H1 (cell line): ENCODE measurements around the gene CTDSP1. TPM values are rescaled to one million over a fixed set of nuclear protein-coding genes. Genes with fewer than 3 reads are reported as not detected.

Experiments used
- CTCF ChIA-PET: fragments of 300-600 bp; sonication (Branson Sonifier 250); formaldehyde crosslinking; loops from one replicate; lab custom pipeline; 2021; ENCODE audit not compliant: partially characterized antibody; lab: Charles Lee
- POLR2A ChIA-PET: fragments of 300-600 bp; sonication (Branson Sonifier 250); formaldehyde crosslinking; loops from one replicate; lab custom pipeline; 2021; ENCODE audit warnings: inconsistent platforms; ENCODE audit not compliant: partially characterized antibody; lab: Charles Lee
- DNase-seq, 2 experiments: peaks; one replicate each; pipeline versions ENCODE4 v3.0.0 to v3.0.0-alpha.2; 2010 to 2022; ENCODE audit warnings: low spot score in 2 of 2, low read depth in 1 of 2, mixed read lengths in 1 of 2
- FAIRE-seq: peaks from 2 replicates; lab custom pipeline; 2011; peaks lifted over from hg19 to GRCh38; lab: Jason Lieb, UNC
- H2AFZ ChIP-seq: 2 replicates; pipeline ENCODE4 v1.8.1; 2012; ENCODE audit warnings: low read length, inconsistent platforms
- H2AK5ac ChIP-seq: 2 replicates; pipeline ENCODE4 v1.6.1; 2013; ENCODE audit warnings: low read depth, low read length
- H2BK120ac ChIP-seq: replicated peaks from 2 replicates; pipeline ENCODE3; 2013; ENCODE audit warnings: low read depth, low read length, inconsistent platforms
- H2BK12ac ChIP-seq: 2 replicates; pipeline ENCODE4 v1.6.1; 2013; ENCODE audit warnings: low read depth, low read length
- H2BK15ac ChIP-seq: 2 replicates; pipeline ENCODE4 v1.6.1; 2013; ENCODE audit warnings: low read length
- H2BK20ac ChIP-seq: 2 replicates; pipeline ENCODE4 v1.6.1; 2013; ENCODE audit warnings: low read length
- H2BK5ac ChIP-seq: 2 replicates; pipeline ENCODE4 v1.6.1; 2013; ENCODE audit warnings: low read depth, low read length
- H3K14ac ChIP-seq: 2 replicates; pipeline ENCODE4 v1.6.1; 2013; ENCODE audit warnings: inconsistent platforms; ENCODE audit not compliant: insufficient read length
- H3K18ac ChIP-seq: 2 replicates; pipeline ENCODE4 v1.6.1; 2013; ENCODE audit warnings: low read length; ENCODE audit errors: extremely low read depth
- H3K23ac ChIP-seq: 2 replicates; pipeline ENCODE4 v1.6.1; 2013; ENCODE audit warnings: inconsistent platforms; ENCODE audit not compliant: insufficient read length
- H3K23me2 ChIP-seq: 2 replicates; pipeline ENCODE4 v1.6.1; 2013; ENCODE audit warnings: low read depth, low read length
- H3K27ac ChIP-seq: 2 replicates; pipeline ENCODE4 v1.6.1; 2011; ENCODE audit warnings: low read depth, low read length, inconsistent platforms
- H3K27me3 ChIP-seq, 4 experiments: replicated peaks in 1 of 4; 1 replicate in 1 of 4; 2 replicates in 3 of 4; pipeline versions ENCODE4 v1.6.1 to v1.8.1; 2011 to 2013; ENCODE audit warnings: low read length in 3 of 4, mild to moderate bottlenecking in 3 of 4, inconsistent platforms in 2 of 4, mixed read lengths in 2 of 4, moderate library complexity in 1 of 4; ENCODE audit not compliant: control insufficient read depth in 3 of 4, insufficient read depth in 3 of 4; ENCODE audit errors: extremely low read depth in 1 of 4
- H3K36me3 ChIP-seq, 4 experiments: 2 replicates each; pipeline versions ENCODE4 v1.6.1 to v1.8.1; 2011 to 2013; ENCODE audit warnings: mild to moderate bottlenecking in 4 of 4, low read length in 3 of 4, moderate library complexity in 2 of 4, control low read depth in 1 of 4, inconsistent platforms in 1 of 4; ENCODE audit not compliant: insufficient read depth in 4 of 4, control insufficient read depth in 2 of 4
- H3K4ac ChIP-seq: replicated peaks from 2 replicates; pipeline ENCODE3; 2013; ENCODE audit warnings: low read length, low read depth, mixed read lengths, inconsistent platforms; ENCODE audit not compliant: insufficient read length
- H3K4me1 ChIP-seq, 4 experiments: replicated peaks in 1 of 4; 1 replicate in 1 of 4; 2 replicates in 3 of 4; pipeline versions ENCODE4 v1.6.1 to v1.8.1; 2011 to 2013; ENCODE audit warnings: low read length in 3 of 4, inconsistent platforms in 2 of 4, mixed read lengths in 1 of 4; ENCODE audit not compliant: insufficient read depth in 4 of 4, control insufficient read depth in 3 of 4
- H3K4me2 ChIP-seq, 2 experiments: 2 replicates each; pipeline versions ENCODE4 v1.6.1 to v1.8.1; 2011 to 2013; ENCODE audit warnings: low read depth in 2 of 2, low read length in 2 of 2, control low read depth in 1 of 2, inconsistent platforms in 1 of 2, mild to moderate bottlenecking in 1 of 2; ENCODE audit not compliant: insufficient read depth in 1 of 2
- H3K4me3 ChIP-seq, 4 experiments: fragments of 200-600, 300-600 bp in 1 of 4; sonication (generic), shearing (Covaris generic), sonication (Bioruptor Twin) in 1 of 4; 2 replicates each; pipeline versions ENCODE4 v1.5.1 to v1.8.1; 2011 to 2016; ENCODE audit warnings: low read length in 4 of 4, low read depth in 3 of 4, control low read depth in 2 of 4, inconsistent platforms in 2 of 4, mild to moderate bottlenecking in 2 of 4, mixed read lengths in 1 of 4, moderate library complexity in 1 of 4; ENCODE audit not compliant: insufficient read depth in 2 of 4; ENCODE audit errors: extremely low read depth in 1 of 4
- H3K56ac ChIP-seq: replicated peaks from 2 replicates; pipeline ENCODE3; 2013; ENCODE audit warnings: low read depth, mild to moderate bottlenecking, mixed read lengths, low read length, inconsistent platforms; ENCODE audit not compliant: insufficient read length
- H3K79me1 ChIP-seq: 2 replicates; pipeline ENCODE4 v1.6.1; 2013; ENCODE audit warnings: low read depth, low read length, control low read depth
- H3K79me2 ChIP-seq, 2 experiments: 2 replicates each; pipeline versions ENCODE4 v1.6.1 to v1.8.1; 2012 to 2013; ENCODE audit warnings: low read length in 2 of 2, mild to moderate bottlenecking in 2 of 2, inconsistent platforms in 1 of 2; ENCODE audit not compliant: insufficient read depth in 2 of 2, control insufficient read depth in 1 of 2
- H3K9ac ChIP-seq, 4 experiments: replicated peaks in 1 of 4; 1 replicate in 1 of 4; 2 replicates in 3 of 4; pipeline versions ENCODE4 v1.6.1 to v1.8.1; 2011 to 2013; ENCODE audit warnings: low read depth in 3 of 4, low read length in 3 of 4, control low read depth in 2 of 4, mild to moderate bottlenecking in 2 of 4, moderate library complexity in 2 of 4, inconsistent platforms in 1 of 4; ENCODE audit errors: extremely low read depth in 1 of 4
- H3K9me3 ChIP-seq, 2 experiments: 2 replicates each; pipeline versions ENCODE4 v1.6.1 to v1.8.1; 2012 to 2013; ENCODE audit warnings: mild to moderate bottlenecking in 2 of 2, moderate library complexity in 2 of 2, control low read depth in 1 of 2, inconsistent platforms in 1 of 2, low read depth in 1 of 2, low read length in 1 of 2, mixed read lengths in 1 of 2; ENCODE audit not compliant: insufficient read depth in 2 of 2
- H4K20me1 ChIP-seq, 2 experiments: replicated peaks in 1 of 2; 2 replicates each; pipeline versions ENCODE3 to v1.8.1; 2011 to 2013; ENCODE audit warnings: inconsistent platforms in 2 of 2, low read length in 2 of 2, mild to moderate bottlenecking in 1 of 2; ENCODE audit not compliant: insufficient read depth in 2 of 2, control insufficient read depth in 1 of 2
- H4K5ac ChIP-seq: 2 replicates; pipeline ENCODE4 v1.6.1; 2013; ENCODE audit warnings: low read length, low read depth, mixed read lengths, inconsistent platforms; ENCODE audit not compliant: insufficient read length
- H4K8ac ChIP-seq: 2 replicates; pipeline ENCODE4 v1.8.0; 2013; ENCODE audit warnings: mild to moderate bottlenecking, moderate library complexity, low read length, inconsistent platforms; ENCODE audit not compliant: insufficient read depth; ENCODE audit errors: extremely low read depth
- H4K91ac ChIP-seq: replicated peaks from 2 replicates; pipeline ENCODE3; 2013; ENCODE audit warnings: low read length, mixed read lengths, inconsistent platforms; ENCODE audit not compliant: insufficient read length
- BCL11A ChIP-seq, 2 experiments: IDR thresholded peaks; one replicate each; pipeline ENCODE4 v1.6.1; 2011; ENCODE audit warnings: low read depth in 2 of 2, low read length in 2 of 2, mild to moderate bottlenecking in 2 of 2
- CHD2 ChIP-seq: IDR thresholded peaks from 2 replicates; pipeline ENCODE4 v1.6.1; 2012; ENCODE audit warnings: low read length, improper control_type of control experiment
- CTBP2 ChIP-seq: IDR thresholded peaks from 2 replicates; pipeline ENCODE4 v1.7.0; 2011; ENCODE audit warnings: borderline replicate concordance, mild to moderate bottlenecking, moderate library complexity, mixed read lengths, low read length; ENCODE audit not compliant: insufficient read depth, insufficient read length
- KDM1A ChIP-seq: fragments of 200-600, 300-600 bp; sonication (generic); IDR thresholded peaks from 2 replicates; pipeline ENCODE4 v1.7.1; 2016; ENCODE audit warnings: mild to moderate bottlenecking, low read length, borderline replicate concordance
- KDM4A ChIP-seq: IDR thresholded peaks from one replicate; pipeline ENCODE4 v1.7.1; 2012; ENCODE audit warnings: low read depth, mild to moderate bottlenecking, moderate library complexity, low read length, inconsistent platforms; ENCODE audit not compliant: severe bottlenecking
- KDM5A ChIP-seq: fragments of 200-600 bp; IDR thresholded peaks from 2 replicates; pipeline ENCODE4 v1.7.1; 2012; ENCODE audit warnings: mild to moderate bottlenecking, low read length, inconsistent platforms, mixed read lengths
- POLR2A ChIP-seq, 2 experiments: IDR thresholded peaks; 1 replicate in 1 of 2; 2 replicates in 1 of 2; pipeline ENCODE4 v1.6.1; 2011; ENCODE audit warnings: low read depth in 2 of 2, low read length in 2 of 2, mild to moderate bottlenecking in 2 of 2; ENCODE audit errors: control extremely low read depth in 1 of 2
- RXRA ChIP-seq: IDR thresholded peaks from 2 replicates; pipeline ENCODE4 v1.6.1; 2011; ENCODE audit warnings: low read depth, mild to moderate bottlenecking, low read length, moderate library complexity; ENCODE audit not compliant: insufficient read depth
- YY1 ChIP-seq: IDR thresholded peaks from 2 replicates; pipeline ENCODE4 v1.6.1; 2011; ENCODE audit warnings: low read depth, mild to moderate bottlenecking, low read length
- ZNF274 ChIP-seq: IDR thresholded peaks from 2 replicates; pipeline ENCODE4 v1.7.0; 2012; ENCODE audit warnings: low read length, borderline replicate concordance; ENCODE audit errors: extremely low read depth
- WGBS, 2 experiments: shearing (Covaris generic) in 1 of 2; methylation state at CpG; one replicate each; pipeline versions ENCODE4 v1.1.6 to v1.1.7; 2013 to 2015; ENCODE audit warnings: low lambda C conversion rate in 2 of 2, mixed read lengths in 2 of 2, inconsistent platforms in 1 of 2, low coverage in 1 of 2, missing lambda C conversion rate in 1 of 2; ENCODE audit not compliant: insufficient replicate concordance in 2 of 2, insufficient coverage in 1 of 2, insufficient read length in 1 of 2; ENCODE audit errors: extremely low coverage in 1 of 2, missing lambda C conversion rate in 1 of 2; 5-methylcytosine and 5-hydroxymethylcytosine counted together
- polyA plus RNA-seq, 7 experiments: library from polyadenylated mRNA; depleted of rRNA in 3 of 7; stranded (reverse) in 5 of 7; unstranded in 2 of 7; fragments of >200 nt in 5 of 7; fragments of 200-250 nt in 2 of 7; gene quantifications; 1 replicate in 5 of 7; 2 replicates in 1 of 7; 4 replicates in 1 of 7; pipeline versions ENCODE4 v1.2.1 to v1.2.3, GENCODE V29; 2011 to 2013; ENCODE audit warnings: missing spikeins in 2 of 7, mixed read lengths in 2 of 7
- total RNA-seq: library from RNA; stranded (reverse); fragmentation: NEBNext Ultra II Directional; extraction: Animal tissue kit (Norgen Biotek cat#: 25700); gene quantifications from 2 replicates; pipeline ENCODE4 v1.2.1, GENCODE V29; 2021

The CTDSP1 gene
- total and polyA plus RNA-seq, 2 of the 8 experiments (the other 6 are each of a cell fraction or from before 2014, with no cell fraction given), result 20.3 to 35.2 TPM

- Histone ChIP-seq H3K27me3 (peaks cover 0 to 17% (median 11%) of the 10 kb centered on the region in 4 experiments; a peak in 5 of 7 replicates), H3K14ac (no peak overlapping the region), H3K23ac (no peak overlapping the region), H3K4me2 (no peak overlapping the region), H2BK15ac (no peak overlapping the region), H2BK5ac (no peak overlapping the region), H4K8ac (no peak overlapping the region), H3K79me1 (no peaks in the 10 kb centered on the region), H3K36me3 (no peaks in the 10 kb centered on the region), H3K56ac (no peak overlapping the region), H4K20me1 (no peaks in the 10 kb centered on the region), H3K4me3 (no peak overlapping the region), H4K91ac (no peak overlapping the region), H3K4me1 (peaks cover 0 to 15% (median 8%) of the 10 kb centered on the region in 4 experiments; a peak in 5 of 7 replicates), H3K9ac (no peak overlapping the region), H2BK20ac (no peak overlapping the region), H4K5ac (no peak overlapping the region), H3K9me3 (no peaks in the 10 kb centered on the region), H2BK120ac (no peak overlapping the region), H2AK5ac (no peak overlapping the region), H2BK12ac (no peak overlapping the region), H3K79me2 (no peaks in the 10 kb centered on the region), H3K23me2 (peaks cover 5% of the 10 kb centered on the region; the same call in 1 of the 2 replicates), H2AFZ (no peak overlapping the region), H3K27ac (no peak overlapping the region), H3K18ac (no peak overlapping the region), H3K4ac (no peak overlapping the region)
- no peak for FAIRE-seq
- POLR2A ChIA-PET, result interaction anchor here (1.2 kb wide), 1 partner anchor 22 kb away, joined by 3 read pairs; no protein-coding TSS in a partner anchor
- 89% methylated on average over 17 of the region's 17 CpGs; no CpG with 5 or more reads in 1 of the 2 experiments for WGBS, 2 experiments
- TF ChIP-seq CHD2, result no peak
- TF ChIP-seq ZNF274, result no peak
- TF ChIP-seq YY1, result no peak
- TF ChIP-seq BCL11A (IDR thresholded peaks at IDR 0.05; ENCODE audit: low read depth in 2 of 2, low read length in 2 of 2), result no peak
- no peak for TF ChIP-seq KDM1A
- TF ChIP-seq POLR2A (IDR thresholded peaks at IDR 0.05; ENCODE audit: control extremely low read depth in 1 of 2, low read depth in 2 of 2, low read length in 2 of 2), result no peak
- TF ChIP-seq RXRA, result no peak
- TF ChIP-seq CTBP2, result no peak
- no peak for TF ChIP-seq KDM5A
- TF ChIP-seq KDM4A, result no peak
- CTCF ChIA-PET, result interaction anchor here (0.6 to 2.0 kb wide), 14 partner anchors 8 to 132 kb away, joined by 3 to 7 read pairs (median 4); partner anchors contain the start of genes CATIP and SLC11A1
- DNase-seq, result no peak
These were observed 10.1 kb upstream of the CTDSP1 start for GRCh38 chr2:218389333-218390150.
